Epithelial cell of esophagus (primary cell): Measurements from ENCODE around the gene FCRLB.

ENCODE experiments used
- DNase-seq: peaks from one replicate; pipeline ENCODE4 v3.0.0; 2010; ENCODE audit warnings: low read depth
- H3K4me3 ChIP-seq: 2 replicates; pipeline ENCODE4 v1.5.1; 2011; ENCODE audit warnings: mild to moderate bottlenecking, low read length, control low read depth
- TF ChIP-seq, protein P1 (sequence below): IDR thresholded peaks from 2 replicates; pipeline ENCODE4 v1.5.1; 2011; ENCODE audit warnings: low read depth, mild to moderate bottlenecking, low read length, control low read depth, inconsistent platforms; ENCODE audit not compliant: insufficient read depth; ENCODE audit errors: missing control alignments

The FCRLB gene

DNA sequence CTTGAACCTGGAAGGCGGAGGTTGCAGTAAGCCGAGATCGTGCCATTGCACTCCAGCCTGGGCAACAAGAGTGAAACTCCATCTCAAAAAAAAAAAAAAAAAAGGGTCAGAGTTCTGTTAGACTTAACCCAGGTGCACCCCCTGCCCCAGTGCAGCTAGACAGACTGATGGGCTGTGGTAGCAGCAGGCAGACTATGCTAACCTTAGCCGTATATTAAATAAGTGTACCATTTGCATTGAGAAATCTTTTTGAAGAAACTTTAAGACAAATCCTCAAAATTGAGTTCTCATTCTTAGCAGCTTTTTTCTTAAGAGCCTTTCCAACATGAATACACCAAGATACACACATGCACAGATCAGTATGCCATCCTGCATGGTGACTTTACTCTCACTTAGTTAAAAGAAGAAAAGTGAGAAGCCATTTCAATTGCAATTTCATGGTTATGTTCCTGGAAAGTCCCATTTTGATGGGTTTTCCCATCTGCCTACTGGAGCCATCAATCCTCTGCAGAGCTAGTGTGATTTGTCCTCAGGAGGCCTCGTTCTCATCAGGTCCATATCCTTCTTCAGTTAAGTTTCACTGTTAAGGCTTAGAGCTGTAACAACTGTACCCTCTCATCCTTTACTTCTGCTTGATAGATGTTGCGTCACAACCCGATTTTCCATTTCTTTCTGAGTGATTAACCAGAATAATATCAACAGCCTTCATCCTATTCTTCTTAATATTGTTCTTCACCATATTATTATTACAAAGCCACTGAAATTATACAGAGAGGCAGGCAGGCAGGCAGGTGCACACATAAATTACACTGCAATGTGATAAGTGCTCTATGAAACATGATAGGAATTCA is 7.3 kb downstream of the FCRLB start:
- TF ChIP-seq, protein P1, sequence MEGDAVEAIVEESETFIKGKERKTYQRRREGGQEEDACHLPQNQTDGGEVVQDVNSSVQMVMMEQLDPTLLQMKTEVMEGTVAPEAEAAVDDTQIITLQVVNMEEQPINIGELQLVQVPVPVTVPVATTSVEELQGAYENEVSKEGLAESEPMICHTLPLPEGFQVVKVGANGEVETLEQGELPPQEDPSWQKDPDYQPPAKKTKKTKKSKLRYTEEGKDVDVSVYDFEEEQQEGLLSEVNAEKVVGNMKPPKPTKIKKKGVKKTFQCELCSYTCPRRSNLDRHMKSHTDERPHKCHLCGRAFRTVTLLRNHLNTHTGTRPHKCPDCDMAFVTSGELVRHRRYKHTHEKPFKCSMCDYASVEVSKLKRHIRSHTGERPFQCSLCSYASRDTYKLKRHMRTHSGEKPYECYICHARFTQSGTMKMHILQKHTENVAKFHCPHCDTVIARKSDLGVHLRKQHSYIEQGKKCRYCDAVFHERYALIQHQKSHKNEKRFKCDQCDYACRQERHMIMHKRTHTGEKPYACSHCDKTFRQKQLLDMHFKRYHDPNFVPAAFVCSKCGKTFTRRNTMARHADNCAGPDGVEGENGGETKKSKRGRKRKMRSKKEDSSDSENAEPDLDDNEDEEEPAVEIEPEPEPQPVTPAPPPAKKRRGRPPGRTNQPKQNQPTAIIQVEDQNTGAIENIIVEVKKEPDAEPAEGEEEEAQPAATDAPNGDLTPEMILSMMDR: no peak
- no peak overlapping the region for H3K4me3 ChIP-seq
- no peak for DNase-seq

DNA sequence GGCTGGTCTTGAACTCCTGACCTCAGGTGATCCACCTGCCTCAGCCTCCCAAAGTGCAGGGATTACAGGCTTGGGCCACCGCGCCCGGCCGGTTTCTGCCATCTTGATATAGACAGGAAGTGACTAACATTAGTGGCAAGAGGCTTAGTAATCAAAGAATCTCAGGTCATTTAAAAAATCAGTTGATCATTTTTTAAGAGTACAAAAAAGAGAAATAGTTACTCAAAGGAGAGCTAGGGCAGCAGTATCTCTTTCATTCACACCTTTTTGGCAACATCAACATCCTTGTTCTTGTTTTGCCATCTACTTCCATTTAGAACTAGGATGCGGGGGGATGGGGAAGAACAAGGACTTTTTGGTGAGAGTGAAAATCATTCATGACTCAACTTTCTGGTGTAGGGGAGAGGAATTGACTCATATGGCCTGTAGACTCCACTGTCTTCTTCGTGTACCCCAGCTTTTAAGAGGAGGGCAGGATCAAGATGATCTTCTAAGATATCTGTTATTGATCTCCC is 8.8 kb downstream of the FCRLB start:
- no peak overlapping the region for H3K4me3 ChIP-seq
- TF ChIP-seq, protein P1: no peak
- DNase-seq: peak; percentile 85

DNA sequence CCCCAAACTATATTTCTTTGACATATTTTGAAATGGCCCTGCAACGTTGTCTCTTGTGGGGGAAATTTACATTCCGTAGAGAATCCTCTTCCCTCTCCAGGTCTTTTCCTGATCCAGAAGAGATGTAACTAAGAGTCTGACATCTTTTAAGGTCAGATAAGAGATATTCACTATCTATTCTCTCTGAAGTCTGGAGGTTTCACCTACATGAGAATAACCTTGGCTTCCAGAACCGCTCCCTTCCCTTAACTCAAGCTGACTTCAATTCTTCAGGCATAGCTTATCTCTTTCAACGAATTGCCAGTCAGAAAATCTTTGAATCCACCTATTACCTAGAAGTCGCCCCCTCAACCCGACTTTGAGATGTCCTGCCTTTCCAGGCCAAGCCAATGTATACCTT is 9.9 kb downstream of the FCRLB start:
- no peak overlapping the region for H3K4me3 ChIP-seq
- TF ChIP-seq, protein P1: no peak
- DNase-seq: no peak

DNA sequence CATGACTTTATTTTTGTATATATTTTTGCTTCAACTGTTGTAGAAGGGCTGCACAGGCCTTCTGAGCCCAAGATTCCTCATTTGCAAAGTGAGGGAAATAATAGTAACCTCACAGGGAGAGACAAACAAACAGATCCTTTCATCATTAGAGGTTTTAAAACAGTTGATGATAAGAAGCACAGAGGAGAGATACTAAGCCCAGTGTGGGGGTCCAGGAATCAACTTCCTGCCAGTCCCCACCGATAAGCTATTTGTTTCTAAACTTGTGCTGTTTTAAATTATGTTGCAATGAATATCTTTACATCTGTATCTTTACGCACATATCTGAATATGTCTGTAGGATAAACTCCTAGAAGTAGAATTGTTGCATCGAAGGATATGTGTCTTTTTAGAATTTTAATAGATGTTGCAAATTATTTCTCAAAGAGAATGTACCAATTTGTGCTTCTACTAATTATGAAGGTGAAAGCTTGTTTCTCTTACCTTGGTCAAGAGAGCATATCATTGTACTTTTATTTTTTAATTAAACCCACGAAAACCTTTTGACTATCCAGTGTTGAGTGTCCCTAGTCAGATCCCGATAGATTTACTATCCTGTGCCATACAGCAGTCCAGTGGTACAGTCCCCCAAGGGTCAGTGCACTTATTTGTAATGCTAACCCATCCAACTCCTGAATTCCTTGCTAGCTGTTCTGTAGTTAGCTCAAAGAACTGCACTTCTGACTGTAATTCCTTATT is 10.8 kb downstream of the FCRLB start:
- TF ChIP-seq, protein P1: no peak
- no peak for DNase-seq
- no peak overlapping the region for H3K4me3 ChIP-seq

DNA sequence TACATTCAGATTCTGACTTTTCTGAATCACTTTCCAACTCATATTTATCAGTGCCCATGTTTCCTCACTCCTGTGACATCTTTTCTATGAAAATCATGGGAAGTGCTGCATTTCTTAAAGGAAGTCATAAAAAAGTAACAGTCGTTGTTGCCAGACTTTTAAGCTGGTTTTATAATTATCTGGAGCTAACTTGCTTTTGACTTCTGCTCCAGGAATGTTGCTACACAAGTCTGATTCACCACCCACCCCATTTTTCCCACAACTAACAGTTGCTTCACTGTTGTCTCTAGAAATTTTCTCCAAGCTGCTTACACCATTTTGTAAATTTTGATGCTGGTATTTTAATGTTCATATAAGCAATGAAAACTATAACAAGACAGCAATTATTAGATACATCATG is 12.2 kb downstream of the FCRLB start:
- DNase-seq: peak; percentile 93
- TF ChIP-seq, protein P1: no peak
- no peak overlapping the region for H3K4me3 ChIP-seq

DNA sequence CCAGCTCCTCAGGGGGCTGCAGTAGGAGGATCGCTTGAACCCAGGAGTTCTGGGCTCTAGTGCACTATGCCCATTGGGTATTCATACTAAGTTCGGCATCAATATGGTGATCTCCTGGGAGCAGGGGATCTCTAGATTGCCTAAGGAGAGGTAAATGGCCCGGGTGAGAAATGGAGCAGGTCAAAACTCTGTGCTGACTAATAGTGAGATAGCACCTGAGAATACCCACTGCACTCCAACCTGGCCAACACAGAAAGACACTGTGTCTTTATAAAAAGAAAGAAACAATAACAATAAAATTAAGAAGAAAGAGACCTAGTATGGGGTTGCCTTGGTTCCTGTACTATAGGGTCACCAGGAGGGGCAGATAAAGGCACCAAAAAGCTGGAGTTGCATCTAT is 14.5 kb downstream of the FCRLB start:
- DNase-seq: no peak
- H3K4me3 ChIP-seq: no peak overlapping the region
- TF ChIP-seq, protein P1: no peak
